Smooth muscle cell (in vitro differentiated cells): ENCODE results near the gene NXNL2. TPM values are rescaled to one million over a fixed set of nuclear protein-coding genes. Genes with fewer than 3 reads are reported as not detected.

Experiments
- DNase-seq: peaks from one replicate; lab custom pipeline; 2025; ENCODE audit not compliant: unreplicated experiment; lab: John Stamatoyannopoulos, UW
- H2AFZ ChIP-seq: fragments of 200-600 bp; sonication (generic); 2 replicates; pipeline ENCODE4 v1.6.0; 2016; ENCODE audit warnings: antibody characterized with exemption, low read depth, mild to moderate bottlenecking
- H3F3A ChIP-seq: fragments of 200-600 bp; sonication (generic); 2 replicates; pipeline ENCODE4 v1.6.0; 2017; ENCODE audit warnings: antibody characterized with exemption, low read depth
- H3K27ac ChIP-seq: fragments of 200-600 bp; sonication (generic); 2 replicates; pipeline ENCODE4 v1.5.1; 2016; ENCODE audit warnings: low read depth, mild to moderate bottlenecking
- H3K27me3 ChIP-seq: fragments of 200-600 bp; sonication (generic); 2 replicates; pipeline ENCODE4 v1.6.1; 2016; ENCODE audit warnings: low read depth, mild to moderate bottlenecking
- H3K36me3 ChIP-seq: fragments of 200-600 bp; sonication (generic); 2 replicates; pipeline ENCODE4 v1.5.1; 2016; ENCODE audit warnings: low read depth
- H3K4me1 ChIP-seq: fragments of 200-600 bp; sonication (generic); 2 replicates; pipeline ENCODE4 v1.5.1; 2016; ENCODE audit warnings: low read depth
- H3K4me2 ChIP-seq: fragments of 200-600 bp; sonication (generic); 2 replicates; pipeline ENCODE4 v1.6.0; 2016; ENCODE audit warnings: mild to moderate bottlenecking
- H3K4me3 ChIP-seq: fragments of 200-600 bp; sonication (generic); 2 replicates; pipeline ENCODE4 v1.5.1; 2016; ENCODE audit warnings: mild to moderate bottlenecking
- H3K79me2 ChIP-seq: fragments of 200-600 bp; sonication (generic); 2 replicates; pipeline ENCODE4 v1.6.0; 2016; ENCODE audit warnings: low read depth, mild to moderate bottlenecking
- H3K9ac ChIP-seq: fragments of 200-600 bp; sonication (generic); 2 replicates; pipeline ENCODE4 v1.6.0; 2016; ENCODE audit warnings: low read depth
- H3K9me3 ChIP-seq: fragments of 200-600 bp; sonication (generic); replicated peaks from 2 replicates; pipeline ENCODE4 v1.5.1; 2016; ENCODE audit warnings: low read depth
- H4K20me1 ChIP-seq: fragments of 200-600 bp; sonication (generic); 2 replicates; pipeline ENCODE4 v1.6.0; 2016; ENCODE audit warnings: low read depth
- WGBS: methylation state at CpG from one replicate; pipeline ENCODE4 v1.1.7; 2016; ENCODE audit warnings: low lambda C conversion rate; 5-methylcytosine and 5-hydroxymethylcytosine counted together
- polyA plus RNA-seq: library from polyadenylated mRNA; unstranded; fragments of >200 nt; fragmentation: Nextera tagmentation; extraction: Ambion mirVana; gene quantifications from 2 replicates; pipeline ENCODE4 v1.2.1, GENCODE V29; 2016
- total RNA-seq: library from RNA; depleted of rRNA; stranded (reverse); fragments of >200 nt; gene quantifications from 2 replicates; pipeline ENCODE4 v1.2.3, GENCODE V29; 2014
- TF ChIP-seq, protein P1 (sequence below): fragments of 200-600 bp; sonication (generic); IDR thresholded peaks from 2 replicates; pipeline ENCODE4 v1.5.1; 2017; ENCODE audit warnings: borderline replicate concordance, mild to moderate bottlenecking, antibody characterized with exemption; ENCODE audit not compliant: insufficient read depth, poor library complexity, severe bottlenecking

NXNL2 gene
- total and polyA plus RNA-seq, 2 experiments from 2014 or later, result 0.24 to 0.36 TPM

DNA sequence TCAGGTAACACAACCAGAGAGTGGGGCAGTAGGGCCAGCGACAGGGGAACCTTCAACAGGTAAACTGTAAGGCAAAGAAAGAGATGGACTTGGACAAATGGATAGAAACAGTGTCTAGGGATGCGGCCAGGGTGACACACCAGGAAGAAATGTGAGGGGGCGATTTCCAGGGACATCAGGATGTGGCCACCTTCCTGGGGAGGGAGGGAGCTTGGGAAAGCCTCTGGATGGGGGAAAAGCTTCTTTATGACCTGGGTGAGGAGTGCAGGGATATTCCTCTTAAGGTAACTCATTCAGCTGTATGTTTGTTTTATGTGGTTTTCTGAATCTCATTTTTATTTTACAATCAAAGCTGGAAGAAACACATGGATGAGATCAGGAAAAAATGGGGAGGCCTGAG, 11.9 kb upstream of the NXNL2 start:
- Histone ChIP-seq H3K79me2 (no peaks in the 10 kb centered on the region), H4K20me1 (no peaks in the 10 kb centered on the region), H3K4me1 (no peaks in the 10 kb centered on the region), H3K9me3 (no peaks in the 10 kb centered on the region), H3F3A (peaks cover 7% of the 10 kb centered on the region), H3K27me3 (no peaks in the 10 kb centered on the region), H3K9ac (no peak overlapping the region), H3K27ac (peak overlapping the region; percentile 20), H3K4me2 (peak overlapping the region; percentile 53), H3K4me3 (no peak overlapping the region), H2AFZ (no peak overlapping the region), H3K36me3 (no peaks in the 10 kb centered on the region)
- no peak for DNase-seq
- WGBS, result 55% methylated on average over 3 of the region's 3 CpGs
- TF ChIP-seq, protein P1, sequence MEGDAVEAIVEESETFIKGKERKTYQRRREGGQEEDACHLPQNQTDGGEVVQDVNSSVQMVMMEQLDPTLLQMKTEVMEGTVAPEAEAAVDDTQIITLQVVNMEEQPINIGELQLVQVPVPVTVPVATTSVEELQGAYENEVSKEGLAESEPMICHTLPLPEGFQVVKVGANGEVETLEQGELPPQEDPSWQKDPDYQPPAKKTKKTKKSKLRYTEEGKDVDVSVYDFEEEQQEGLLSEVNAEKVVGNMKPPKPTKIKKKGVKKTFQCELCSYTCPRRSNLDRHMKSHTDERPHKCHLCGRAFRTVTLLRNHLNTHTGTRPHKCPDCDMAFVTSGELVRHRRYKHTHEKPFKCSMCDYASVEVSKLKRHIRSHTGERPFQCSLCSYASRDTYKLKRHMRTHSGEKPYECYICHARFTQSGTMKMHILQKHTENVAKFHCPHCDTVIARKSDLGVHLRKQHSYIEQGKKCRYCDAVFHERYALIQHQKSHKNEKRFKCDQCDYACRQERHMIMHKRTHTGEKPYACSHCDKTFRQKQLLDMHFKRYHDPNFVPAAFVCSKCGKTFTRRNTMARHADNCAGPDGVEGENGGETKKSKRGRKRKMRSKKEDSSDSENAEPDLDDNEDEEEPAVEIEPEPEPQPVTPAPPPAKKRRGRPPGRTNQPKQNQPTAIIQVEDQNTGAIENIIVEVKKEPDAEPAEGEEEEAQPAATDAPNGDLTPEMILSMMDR, result no peak

DNA sequence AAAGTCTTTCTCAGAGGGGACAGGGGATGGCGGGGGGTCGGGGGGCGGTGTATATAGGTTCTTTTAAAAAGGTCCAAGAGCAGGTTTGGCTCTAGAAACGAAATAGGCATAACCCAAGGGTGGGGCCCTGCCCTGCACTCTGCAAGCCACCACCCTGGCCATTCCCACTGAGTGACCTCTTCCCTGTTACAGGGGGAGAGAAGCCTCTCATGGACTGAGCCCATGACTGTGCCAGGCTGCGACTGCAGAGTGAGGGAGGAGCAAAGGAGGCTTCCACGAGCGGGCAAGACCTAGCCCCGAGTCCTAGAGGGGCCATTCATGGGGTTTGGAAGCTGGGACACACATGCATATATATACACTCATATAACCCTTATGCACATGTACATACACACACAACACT, 10.1 kb upstream of the NXNL2 start:
- WGBS, result 88% methylated on average over 5 of the region's 8 CpGs
- no peak for DNase-seq
- no peak overlapping the region for H3K9ac ChIP-seq

DNA sequence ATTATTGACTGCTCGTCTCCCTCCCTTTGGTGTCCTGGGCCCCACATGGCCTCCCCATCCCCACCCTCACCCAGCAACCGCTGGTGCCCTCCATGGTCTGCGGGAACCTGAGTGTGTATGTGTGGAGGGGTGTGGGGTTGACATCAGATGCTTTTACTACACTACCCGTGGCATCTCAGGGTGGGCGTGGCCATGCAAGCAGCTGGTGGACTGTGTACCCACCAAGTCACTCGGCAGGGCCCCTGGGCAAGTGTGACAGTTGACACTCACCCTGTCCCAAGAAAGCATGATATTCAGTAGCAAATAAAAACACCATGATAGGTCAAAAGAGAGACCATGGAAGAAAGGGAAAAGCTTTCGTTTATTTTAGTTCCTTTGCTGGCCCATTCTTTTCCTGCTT, 7.4 kb upstream of the NXNL2 start:
- Histone ChIP-seq H3K27ac (no peak overlapping the region), H3K9ac (no peak overlapping the region), H2AFZ (no peak overlapping the region), H3K9me3 (no peaks in the 10 kb centered on the region), H4K20me1 (no peaks in the 10 kb centered on the region), H3K4me3 (no peak overlapping the region), H3K79me2 (no peaks in the 10 kb centered on the region), H3K4me2 (no peak overlapping the region), H3K36me3 (no peaks in the 10 kb centered on the region), H3K4me1 (peaks cover 4% of the 10 kb centered on the region), H3K27me3 (no peaks in the 10 kb centered on the region), H3F3A (peaks cover 10% of the 10 kb centered on the region)
- WGBS, result 95% methylated on average over 7 of the region's 7 CpGs
- TF ChIP-seq, protein P1, result no peak
- no peak for DNase-seq

More for the DNA sequence above, 10.1 kb upstream of the NXNL2 start:
- H3K4me3 ChIP-seq, result no peak overlapping the region
- no peaks in the 10 kb centered on the region for H3K79me2 ChIP-seq
- H2AFZ ChIP-seq, result no peak overlapping the region
- H4K20me1 ChIP-seq, result no peaks in the 10 kb centered on the region
- H3K36me3 ChIP-seq, result no peaks in the 10 kb centered on the region
- H3K4me1 ChIP-seq, result no peaks in the 10 kb centered on the region
- H3K27ac ChIP-seq, result no peak overlapping the region
- no peak overlapping the region for H3K4me2 ChIP-seq
- TF ChIP-seq, protein P1, result no peak
- H3F3A ChIP-seq, result peaks cover 7% of the 10 kb centered on the region
- no peaks in the 10 kb centered on the region for H3K27me3 ChIP-seq
- H3K9me3 ChIP-seq, result no peaks in the 10 kb centered on the region

DNA sequence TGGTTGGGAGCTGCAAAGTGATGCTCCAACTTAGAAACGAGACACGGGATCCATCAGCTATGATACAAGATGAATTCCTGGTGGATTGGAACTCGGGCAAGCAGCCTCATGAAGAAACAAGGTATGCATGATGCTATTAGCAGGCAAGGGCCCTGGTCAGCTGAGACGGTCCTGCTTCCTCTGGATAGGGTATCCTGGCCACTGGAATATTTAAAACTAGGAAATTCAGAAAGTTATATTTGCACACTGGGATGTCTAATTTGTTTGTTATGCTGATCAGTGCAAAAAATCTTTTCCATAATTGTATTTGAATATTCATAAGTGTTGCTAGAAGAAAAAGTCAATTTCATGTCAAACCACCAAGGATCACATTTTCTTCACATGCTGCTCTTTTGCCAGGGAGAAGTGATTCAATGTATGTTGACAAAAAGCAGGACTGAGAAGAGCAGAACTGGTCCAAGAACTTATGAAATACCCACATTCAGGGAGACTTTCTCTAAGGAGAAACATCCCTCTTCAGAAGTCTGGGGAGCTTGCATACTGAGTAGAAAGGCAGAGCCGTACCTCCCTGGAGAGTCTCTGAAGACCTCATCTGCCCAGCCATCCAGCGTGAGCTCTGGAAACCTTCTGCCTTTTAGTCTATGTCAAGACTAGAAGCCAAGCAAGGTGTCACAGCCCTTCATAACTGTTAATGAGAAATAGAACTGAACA, 6.7 kb upstream of the NXNL2 start:
- peaks cover 4% of the 10 kb centered on the region for H3K4me1 ChIP-seq
- H3F3A ChIP-seq, result peaks cover 10% of the 10 kb centered on the region
- DNase-seq, result no peak
- H3K4me2 ChIP-seq, result no peak overlapping the region
- TF ChIP-seq, protein P1, result no peak
- no peak overlapping the region for H3K4me3 ChIP-seq
- no peaks in the 10 kb centered on the region for H3K36me3 ChIP-seq
- no peaks in the 10 kb centered on the region for H3K79me2 ChIP-seq
- no peaks in the 10 kb centered on the region for H4K20me1 ChIP-seq
- WGBS, result 93% methylated on average over 6 of the region's 6 CpGs
- no peaks in the 10 kb centered on the region for H3K9me3 ChIP-seq
- H3K27ac ChIP-seq, result no peak overlapping the region
- H3K27me3 ChIP-seq, result no peaks in the 10 kb centered on the region
- no peak overlapping the region for H3K9ac ChIP-seq
- H2AFZ ChIP-seq, result no peak overlapping the region
